Activated T-cell treated with anti-CD3 and anti-CD28 coated beads, Interleukin-2, amount 50 U/mL, for 1 hour (primary cell): Measurements from ENCODE around the gene IFNLR1.

ENCODE experiments used
- DNase-seq: peaks from one replicate; pipeline ENCODE4 v3.0.0-alpha.2; 2020

The IFNLR1 gene

DNA sequence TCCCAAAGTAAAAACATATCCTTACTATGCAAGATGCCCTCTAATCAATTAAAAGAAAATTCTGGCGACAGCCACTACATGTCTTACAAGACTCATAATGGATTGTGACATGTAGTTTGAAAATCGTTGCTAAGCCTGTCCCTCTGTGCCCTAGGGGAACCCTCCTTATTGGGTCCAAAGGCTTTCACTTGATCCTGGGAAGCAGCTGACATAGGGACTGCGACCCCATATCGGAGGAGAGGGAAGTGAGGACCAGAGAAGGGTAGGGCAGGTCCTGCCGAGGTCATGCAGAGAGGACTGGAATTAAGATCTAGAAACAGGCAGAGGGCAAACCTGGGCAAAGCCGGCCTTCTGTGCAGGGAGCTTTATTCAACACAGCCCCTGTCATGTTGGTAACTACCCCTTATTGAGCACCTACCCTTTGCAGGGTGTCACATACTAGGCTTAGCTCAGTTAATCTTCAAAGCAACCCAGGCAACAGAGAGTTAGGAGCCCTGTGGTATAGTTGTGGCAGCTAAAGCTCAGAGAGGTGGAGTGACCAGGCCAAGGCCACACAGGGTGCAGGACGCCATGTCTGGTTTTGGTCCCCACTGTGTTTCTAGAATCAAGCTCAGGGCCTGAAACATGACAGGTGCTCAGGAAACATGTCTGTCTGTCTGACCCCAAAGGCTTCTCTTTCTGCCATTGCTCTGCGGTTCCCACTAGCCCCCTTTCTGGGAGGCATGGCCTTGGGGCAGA is 18.4 kb upstream of the IFNLR1 start:
- DNase-seq: no peak

DNA sequence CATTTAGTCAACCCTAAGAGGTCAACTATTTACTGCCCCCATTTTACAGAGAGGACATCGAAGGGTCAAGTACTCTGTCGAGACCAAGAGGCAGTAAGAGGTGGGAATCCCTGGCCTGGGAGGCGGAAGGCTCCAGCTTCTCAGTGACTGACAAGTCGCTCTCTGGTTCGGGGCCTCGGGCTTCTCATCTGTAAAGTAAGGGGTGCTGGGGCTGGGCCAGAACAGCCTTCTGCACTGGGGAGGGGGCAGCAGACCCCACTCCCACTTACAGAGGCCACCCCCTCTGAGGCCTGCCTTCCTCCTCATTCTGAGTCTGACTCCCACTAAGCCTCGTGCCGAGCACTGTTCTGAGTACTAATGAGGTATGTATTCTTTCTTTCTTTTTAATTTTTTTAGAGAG is 17.0 kb upstream of the IFNLR1 start:
- DNase-seq: no peak

DNA sequence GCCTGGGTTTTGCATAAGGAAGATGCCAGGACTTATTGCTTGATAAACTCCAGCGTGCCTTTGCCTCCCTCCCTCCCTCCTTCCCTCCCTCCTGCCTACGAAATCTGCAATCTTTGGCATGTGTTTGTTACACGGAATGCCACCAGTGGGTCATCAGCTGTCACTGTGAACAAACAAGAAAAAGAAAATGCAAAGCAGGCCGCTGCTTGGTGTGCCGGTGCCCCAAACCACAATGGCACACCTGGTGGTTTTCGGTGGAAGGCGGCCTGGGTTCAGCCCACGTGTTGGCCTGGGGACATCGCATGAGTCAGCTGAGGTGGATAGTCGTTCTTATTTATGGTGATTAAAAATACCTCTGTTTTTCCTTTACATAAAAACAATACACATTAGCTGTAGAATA is 16.3 kb upstream of the IFNLR1 start:
- DNase-seq: no peak

DNA sequence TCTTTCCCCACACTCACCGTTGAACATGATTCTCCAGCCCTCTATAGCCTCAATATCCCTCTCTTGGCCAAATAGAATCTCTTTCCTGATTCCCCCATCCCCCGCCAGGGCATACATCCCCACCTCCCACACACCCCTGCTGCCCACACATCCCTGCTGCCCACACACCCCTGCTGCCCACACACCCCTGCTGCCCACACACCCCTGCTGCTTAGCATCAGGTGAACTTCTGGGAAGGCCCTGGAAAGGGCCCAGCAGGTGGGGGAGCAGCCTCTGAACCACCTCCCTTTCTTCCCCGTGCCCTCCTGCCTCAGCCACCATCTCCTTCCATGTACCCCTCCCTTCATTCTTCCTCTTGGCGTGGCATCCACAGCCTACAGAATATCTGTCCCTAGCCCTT is 15.9 kb upstream of the IFNLR1 start:
- no peak for DNase-seq

DNA sequence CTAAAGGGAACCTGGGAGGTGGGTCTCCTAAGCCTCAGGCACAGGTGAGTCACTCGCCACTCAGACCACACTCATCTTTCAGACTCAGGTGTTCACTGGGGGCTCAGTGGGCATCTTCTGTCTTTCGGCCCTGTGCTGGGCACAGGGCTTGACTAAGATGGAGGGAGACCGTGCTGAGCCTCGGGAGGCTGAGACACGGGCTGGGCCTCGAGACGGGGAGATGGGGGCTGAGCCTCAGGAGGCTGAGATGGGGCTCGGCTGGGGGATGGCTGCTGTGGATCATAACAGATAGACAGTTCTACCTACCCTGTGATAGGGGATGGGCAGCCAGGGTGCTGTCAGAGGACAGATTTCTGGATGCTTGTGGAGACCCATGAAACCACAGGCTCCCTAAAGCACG is 15.5 kb upstream of the IFNLR1 start:
- no peak for DNase-seq

DNA sequence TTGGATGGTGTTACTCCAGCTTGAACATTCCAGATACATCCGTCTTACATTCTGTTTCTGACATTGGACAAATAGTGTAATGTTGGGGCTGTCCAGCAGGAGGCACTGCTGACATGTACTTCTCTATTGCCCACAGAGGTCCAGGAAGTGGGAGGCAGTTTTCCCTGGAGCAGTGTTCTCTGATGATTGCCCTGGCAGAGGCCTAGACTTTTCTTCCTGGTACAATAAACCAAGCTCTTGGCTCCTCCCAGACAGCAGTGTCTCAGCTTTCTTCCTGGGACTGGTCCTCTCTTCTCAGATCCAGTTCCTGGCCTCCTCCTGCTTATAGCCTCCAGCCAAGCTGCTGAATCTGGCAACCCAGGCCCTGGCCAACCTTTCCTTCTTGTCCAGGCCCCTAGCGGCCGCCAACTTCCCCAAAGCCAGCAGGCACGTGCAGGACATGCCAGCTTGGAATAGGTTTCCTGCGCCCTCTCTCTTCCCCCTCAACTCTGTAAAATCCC is 14.9 kb upstream of the IFNLR1 start:
- peak; percentile 58 for DNase-seq

DNA sequence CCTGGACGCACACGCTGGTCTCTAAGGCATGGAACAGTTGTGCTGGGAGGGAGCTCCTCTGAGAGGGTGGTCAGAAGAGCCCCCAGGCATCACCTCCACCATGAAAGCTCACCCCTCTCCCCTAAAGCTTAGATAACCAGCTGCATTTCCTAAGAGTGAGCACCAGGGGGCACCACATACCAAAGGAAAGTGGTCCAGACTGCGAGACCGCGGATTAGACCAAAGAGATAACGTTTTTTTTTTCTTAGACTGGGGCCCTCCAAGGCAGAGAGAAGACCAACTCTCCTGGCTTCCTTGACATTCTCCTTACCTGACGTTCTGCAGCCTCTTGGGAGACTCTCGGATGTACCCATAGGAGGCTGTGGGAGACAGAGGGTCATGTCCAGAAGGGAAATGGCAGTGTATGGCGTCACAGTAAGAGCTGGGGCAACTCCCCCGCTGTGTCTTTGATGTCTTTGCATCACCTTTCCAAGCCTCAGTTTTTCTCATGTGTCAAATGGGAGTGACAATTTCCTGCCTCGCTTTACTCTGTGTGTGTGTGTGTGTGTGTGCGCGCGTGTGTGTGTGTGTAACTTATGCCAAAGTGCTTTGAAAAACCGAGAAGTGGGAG is 12.3 kb upstream of the IFNLR1 start:
- peak; percentile 76 for DNase-seq

DNA sequence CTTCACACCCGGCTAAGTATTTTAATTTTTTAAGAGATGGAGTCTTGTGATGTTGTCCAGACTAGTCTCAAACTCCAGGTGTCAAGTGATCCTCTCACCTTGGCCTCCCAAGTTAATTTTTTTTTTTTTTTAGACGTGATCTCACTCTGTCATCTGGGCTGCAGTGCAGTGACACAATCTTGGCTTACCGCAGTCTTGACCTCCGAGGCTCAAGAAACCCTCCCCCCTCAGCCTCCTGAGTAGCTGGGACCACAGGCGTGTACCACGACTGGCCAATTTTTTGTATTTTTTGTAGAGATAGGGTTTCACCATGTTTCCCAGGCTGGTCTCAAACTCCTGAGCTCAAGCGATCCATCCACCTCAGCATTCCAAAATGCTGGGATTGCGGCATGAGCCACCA is 11.7 kb upstream of the IFNLR1 start:
- no peak for DNase-seq

DNA sequence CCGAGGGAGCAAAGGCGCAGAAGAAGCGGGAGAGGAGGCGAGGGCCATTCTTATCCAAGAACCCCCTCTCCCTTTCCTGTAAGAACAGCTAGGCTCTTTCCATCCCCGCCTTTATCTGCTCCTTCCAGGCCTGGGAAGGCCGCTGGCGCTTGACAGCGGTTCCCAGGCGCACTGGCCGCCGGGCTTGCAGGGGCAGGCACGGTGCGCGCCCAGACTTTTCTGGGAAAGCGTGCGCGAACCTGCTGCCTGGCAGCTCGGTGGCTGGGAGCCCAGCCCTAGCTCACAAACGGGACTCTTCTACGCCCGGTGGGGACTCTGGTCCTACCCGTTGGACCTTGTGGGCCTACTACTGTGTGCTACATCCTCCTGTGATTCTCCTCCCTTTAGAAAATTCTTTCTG is 8.8 kb upstream of the IFNLR1 start:
- DNase-seq: no peak

DNA sequence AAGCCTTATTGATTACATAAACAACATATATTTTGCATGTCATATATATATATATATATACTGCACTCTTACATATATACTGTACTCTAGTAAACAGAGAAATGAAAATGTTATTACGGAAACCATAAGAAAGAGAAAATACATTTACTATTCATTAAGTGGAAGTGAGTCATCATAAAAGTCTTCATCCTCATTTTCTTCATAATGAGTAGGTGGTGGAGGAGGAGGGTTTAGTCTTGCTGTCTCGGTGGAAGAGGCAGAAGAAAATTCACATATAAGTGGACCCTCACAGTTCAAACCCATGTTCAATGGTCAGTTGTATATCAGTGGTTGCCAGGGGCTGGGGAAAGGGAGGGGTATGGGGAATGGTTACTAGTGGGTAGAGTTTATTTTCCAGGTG is 8.0 kb upstream of the IFNLR1 start:
- no peak for DNase-seq

DNA sequence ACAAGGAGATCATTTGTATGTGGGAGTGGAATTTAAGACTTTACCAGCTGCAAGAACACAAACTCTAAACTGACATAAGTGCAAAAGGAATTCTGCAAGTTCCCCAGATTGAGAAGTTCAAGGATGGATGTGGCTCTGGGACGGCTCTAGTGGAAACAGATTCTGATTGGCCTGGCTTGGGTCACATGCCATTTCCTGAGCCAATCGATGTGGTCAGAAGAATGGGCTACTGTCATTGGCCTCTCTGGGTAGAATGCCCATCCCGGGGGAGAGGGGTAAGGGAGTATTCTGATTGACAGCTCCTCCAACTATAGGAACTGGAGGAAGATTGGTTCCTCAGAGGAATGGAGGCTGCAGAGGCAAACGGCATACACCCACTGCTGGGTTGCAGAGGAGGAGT is 6.0 kb upstream of the IFNLR1 start:
- no peak for DNase-seq

DNA sequence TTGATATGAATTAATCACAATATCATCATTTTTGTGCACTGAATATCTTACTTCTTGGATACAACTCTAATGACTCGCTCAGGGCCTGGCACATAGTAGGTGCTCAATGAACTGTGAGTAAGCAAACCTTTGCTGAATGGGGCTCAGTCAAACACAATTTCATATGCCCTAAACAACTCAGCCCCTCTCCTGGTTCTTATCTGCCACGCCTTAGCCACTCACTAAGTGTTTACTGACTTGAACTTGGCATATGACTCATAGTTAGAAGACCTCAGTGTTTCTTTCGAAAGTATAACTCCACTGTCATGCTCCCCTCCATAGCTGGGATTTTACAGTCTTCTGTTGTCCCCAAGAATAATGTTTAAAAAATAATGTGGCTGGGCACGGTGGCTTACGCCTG is 4.8 kb upstream of the IFNLR1 start:
- no peak for DNase-seq

DNA sequence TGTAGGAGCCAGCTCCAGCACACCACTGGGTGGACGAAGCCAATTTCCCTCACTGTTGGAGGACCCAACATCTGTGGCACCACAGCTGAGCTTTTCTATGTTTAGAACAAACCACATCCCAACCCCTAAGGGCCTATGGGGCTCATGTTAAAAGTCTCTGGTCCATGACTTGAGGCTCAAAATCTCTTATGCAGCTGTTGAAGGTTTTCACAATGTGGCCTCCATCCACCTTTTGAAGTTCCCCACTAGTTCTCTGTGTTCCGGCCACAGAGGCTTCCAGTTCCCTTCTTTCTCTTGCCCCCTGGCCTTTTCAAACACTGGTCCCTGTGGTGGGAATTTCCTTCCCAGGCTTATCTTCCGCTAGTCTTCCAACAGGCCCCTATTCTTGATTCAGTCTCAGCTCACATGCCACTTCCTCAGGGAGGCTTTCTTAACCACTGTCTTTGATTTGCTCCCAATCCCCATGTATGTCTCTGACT is 3.9 kb upstream of the IFNLR1 start:
- DNase-seq: no peak

DNA sequence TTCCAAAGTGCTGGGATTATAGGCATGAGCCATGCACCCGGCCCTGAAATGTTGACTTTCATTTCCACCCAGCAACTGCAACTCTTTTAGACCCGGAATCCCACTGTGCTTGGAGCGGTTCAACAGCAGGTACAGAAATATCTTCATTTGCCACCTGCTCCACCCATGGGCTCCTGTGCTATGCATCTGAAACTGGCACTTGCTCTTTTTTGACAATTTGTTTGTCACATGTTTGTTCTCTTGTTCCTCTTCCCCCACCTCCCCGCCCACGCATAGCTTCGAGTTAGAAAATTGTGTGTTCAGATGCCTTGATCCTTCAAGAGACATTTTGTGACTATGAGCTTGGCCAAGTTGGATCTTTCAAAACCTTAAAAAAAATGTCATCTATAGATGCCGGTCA is 2.4 kb upstream of the IFNLR1 start:
- no peak for DNase-seq

DNA sequence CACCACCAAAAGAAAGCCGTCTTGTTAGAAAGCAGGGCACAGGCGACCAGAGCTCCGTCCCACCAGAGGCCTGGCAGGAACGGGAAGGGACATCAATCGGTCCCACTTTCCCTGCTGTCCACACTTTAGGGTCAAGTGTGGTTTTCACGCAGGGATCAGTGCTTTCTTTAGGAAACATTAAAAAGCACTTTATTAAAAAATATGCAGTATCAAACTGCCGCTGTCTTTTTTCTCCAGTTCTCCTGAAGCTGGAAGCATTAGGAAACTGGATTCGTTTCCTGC is 437 bp downstream of the IFNLR1 start:
- no peak for DNase-seq

DNA sequence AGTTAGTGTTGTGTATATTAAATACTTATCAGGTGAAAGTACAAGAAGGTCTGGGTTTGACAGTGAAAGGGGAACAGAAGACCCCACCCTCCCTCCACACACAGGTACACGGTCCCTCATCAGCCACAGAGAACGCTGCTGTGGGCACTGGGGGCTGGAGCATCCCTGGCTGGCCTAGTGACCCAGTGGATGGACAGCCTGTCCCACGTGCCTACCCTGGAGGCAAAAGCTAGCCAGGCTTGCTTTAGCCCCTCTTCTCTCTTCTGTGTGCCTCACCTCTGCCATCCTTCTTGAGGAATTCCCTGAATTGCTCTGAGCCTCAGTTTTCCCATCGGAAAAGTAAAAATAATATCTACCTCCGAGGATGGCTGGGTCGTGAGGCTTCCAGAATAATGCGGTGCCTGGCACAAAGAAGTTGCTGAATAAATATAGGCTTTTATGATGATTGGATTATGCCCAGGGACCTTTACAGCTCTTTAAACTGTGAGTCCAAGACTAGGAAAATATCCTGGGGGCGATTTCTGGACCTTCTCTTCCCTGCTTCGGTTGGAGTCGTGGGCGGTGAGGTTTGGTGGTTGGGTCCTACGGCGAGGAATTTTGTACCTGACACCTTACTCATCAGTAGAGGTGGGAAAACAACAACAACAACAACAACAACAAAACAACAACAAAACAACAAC is 918 bp downstream of the IFNLR1 start:
- no peak for DNase-seq

DNA sequence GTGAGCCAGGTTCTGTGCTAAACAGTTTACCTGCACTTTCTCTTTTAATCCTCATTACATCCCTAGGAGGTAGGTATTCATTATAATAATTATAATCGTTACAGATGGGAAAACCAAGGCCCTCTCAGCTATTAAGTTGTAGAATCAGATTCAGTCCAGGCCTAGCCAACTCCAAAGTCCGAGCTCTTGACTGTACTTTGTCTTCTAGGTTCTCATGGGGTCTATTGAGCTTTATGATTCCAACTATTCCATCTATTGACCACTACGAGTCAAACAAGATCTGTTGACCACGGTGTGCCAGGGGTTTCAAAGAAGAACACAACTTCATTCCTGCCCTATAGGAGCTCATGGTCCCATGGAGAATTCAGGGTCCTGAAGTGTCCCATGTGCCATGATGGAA is 2.0 kb downstream of the IFNLR1 start:
- DNase-seq: no peak

DNA sequence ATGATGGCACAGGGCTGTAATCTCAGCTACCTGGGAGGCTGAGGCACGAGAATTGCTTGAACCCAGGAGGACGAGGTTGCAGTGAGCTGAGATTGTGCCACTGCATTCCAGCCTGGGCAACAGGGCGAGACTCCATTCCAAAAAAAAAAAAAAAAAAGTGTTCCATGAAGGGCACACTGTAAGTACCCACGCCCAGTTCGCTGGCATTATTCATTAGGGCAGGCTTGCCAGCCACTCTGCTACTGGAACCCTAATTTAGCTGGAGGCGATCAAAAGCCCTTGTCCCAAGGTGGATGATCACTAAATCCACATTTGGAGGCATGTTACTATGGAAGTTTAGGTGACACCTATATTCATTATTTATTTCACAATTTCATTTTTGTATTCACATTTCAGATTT is 5.0 kb downstream of the IFNLR1 start:
- DNase-seq: no peak

DNA sequence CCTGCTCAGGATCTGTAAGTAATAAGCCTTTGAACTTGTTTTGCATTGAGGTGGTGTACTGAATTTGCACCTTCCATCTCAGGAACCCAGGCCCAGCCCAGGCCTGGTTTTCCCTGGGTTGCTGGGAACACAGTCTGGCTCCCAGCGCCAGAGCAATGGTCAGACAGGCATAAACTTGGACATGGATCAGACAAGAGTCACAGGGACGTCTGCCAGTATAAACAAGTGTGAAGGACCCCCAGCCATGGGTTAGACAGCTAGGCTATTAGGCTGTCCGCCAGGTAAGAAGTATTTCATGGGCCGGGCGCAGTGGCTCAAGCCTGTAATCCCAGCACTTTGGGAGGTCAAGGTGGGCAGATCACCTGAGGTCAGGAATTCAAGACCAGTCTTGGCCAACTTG is 5.5 kb downstream of the IFNLR1 start:
- DNase-seq: no peak

DNA sequence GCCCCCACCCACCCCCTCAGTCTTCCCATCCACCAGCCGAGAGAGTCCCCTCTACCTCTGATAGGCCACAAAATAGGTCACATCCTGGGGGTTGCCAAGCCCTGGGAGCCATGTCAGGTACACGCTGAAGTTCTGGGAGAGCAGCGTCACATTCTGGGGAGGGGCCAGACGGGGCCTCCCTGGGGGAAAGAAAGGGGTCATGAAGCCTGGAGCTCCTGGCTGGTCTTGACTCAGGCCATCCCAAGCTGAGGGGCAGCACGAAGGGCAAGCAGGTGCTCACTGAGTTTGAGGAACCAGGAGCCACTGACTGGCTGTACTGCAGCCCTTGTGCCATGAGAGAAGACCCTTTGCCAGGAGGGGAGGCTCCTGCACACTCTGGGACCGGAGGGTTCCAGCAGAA is 6.4 kb downstream of the IFNLR1 start:
- DNase-seq: no peak

DNA sequence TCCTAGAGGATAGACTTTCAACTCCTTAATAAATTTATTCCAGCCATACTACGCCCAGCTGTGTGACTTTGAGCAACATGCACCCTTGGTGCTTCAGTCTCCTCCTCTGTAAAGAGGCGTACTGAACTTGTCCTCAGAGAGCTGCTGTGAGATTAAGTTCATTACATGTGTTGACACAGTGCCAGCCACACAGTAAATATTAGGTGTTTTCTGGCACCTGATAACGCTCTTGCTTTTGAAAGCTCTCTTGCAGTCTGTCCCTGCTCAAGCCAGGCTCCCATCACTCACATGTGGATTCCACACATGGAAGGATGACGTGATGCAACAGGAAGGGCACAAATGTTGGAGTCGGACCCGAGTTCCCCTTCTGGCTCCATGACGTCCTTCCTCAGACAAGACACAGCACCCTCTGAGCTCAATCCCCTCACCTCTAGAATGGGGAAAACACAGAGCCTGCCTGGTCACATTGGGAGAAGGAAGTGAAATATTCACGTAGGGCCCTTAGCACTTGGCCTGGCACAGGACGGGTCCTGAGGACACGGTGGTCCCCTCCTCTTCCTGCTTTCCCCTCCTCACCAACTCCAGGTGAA is 7.7 kb downstream of the IFNLR1 start:
- no peak for DNase-seq

DNA sequence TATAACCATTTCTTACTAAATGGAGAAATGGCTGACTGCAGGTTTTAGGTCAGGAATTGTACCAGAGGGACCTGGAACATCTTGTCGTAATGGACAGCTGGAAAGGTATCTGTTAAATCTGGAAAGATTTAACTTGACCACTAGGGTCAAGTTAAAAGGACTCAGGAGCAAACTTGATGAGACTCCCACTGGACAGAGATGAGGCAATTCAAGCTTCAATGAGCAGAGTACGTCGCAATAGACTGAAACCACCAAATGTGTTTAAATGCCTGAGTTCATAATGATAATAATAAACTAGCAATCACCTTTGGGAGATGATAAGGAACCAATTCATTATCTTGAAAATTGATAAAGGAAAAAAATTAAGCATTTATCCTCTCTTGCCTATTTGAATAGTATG is 8.7 kb downstream of the IFNLR1 start:
- DNase-seq: no peak

DNA sequence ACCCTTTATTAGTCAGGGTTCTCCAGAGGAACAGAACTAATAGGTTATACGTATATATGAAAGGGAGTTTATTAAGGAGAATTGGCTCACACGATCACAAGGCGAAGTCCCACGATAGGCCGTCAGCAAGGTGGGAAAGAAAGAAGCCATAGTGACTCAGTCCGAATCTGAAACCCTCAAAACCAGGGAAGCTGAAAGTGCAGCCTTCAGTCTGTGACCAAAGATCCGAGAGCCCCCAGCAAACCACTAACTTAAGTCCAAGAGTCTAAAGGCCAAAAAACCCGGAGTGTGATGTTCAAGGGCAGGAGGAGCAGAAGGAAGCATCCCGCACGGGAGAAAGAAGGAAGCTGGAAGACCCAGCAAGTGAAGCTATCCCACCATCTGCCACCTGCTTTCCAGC is 9.9 kb downstream of the IFNLR1 start:
- no peak for DNase-seq
